ENCODE measurements around the gene LNPK. TPM values are rescaled to one million over a fixed set of nuclear protein-coding genes. Genes with fewer than 3 reads are reported as not detected.
"Not testable (repeated sequence)": the region's sequence is repeated elsewhere in the genome, so short reads cannot be mapped to it uniquely, and the experiment has no call there.

The LNPK gene
- total and polyA plus RNA-seq, 3 donors from 2014 or later, result 19.5 to 45.2 (median 23.8) TPM

- Histone ChIP-seq H3K4me1 (no peaks in the 10 kb centered on the region), H3K27ac (no peak overlapping the region), H3K36me3 (ENCODE audit: low read depth, missing control alignments) (no peaks in the 10 kb centered on the region), H3K9me3 (no peaks in the 10 kb centered on the region), H3K27me3 (no peaks in the 10 kb centered on the region), H3K4me3 (no peak overlapping the region)
- intact Hi-C loops (cut with DNase I; ENCODE audit: low total_unique reads), result no loop called here
- 59 to 63% methylated on average over 3 of the region's 3 CpGs for WGBS, 2 donors
- TF ChIP-seq CTCF (IDR thresholded peaks at IDR 0.05) (no peak), POLR2A (IDR thresholded peaks at IDR 0.05) (no peak)
- DNase-seq, result no peak
Observed at GRCh38 chr2:175918935-175919334, 83.1 kb downstream of the LNPK start.

GRCh38 chr2:175914846-175915245 lies 87.2 kb downstream of the LNPK start:
- intact Hi-C loops (cut with DNase I; ENCODE audit: low total_unique reads), result no loop called here
- Histone ChIP-seq H3K4me1 (no peaks in the 10 kb centered on the region), H3K4me3 (no peak overlapping the region), H3K27ac (no peak overlapping the region), H3K9me3 (no peaks in the 10 kb centered on the region), H3K27me3 (no peaks in the 10 kb centered on the region), H3K36me3 (ENCODE audit: low read depth, missing control alignments) (no peaks in the 10 kb centered on the region)
- 93 to 96% methylated on average over 3 of the region's 3 CpGs for WGBS, 2 donors
- DNase-seq, result no peak
- TF ChIP-seq CTCF (IDR thresholded peaks at IDR 0.05), result no peak
- no peak for TF ChIP-seq POLR2A (IDR thresholded peaks at IDR 0.05)

- intact Hi-C loops (cut with DNase I; ENCODE audit: low total_unique reads), result not testable (repeated sequence)
Observed at GRCh38 chr2:175913849-175914743, 88.0 kb downstream of the LNPK start.

GRCh38 chr2:175913267-175913666 lies 88.8 kb downstream of the LNPK start:
- H3K27me3 ChIP-seq; DNase-seq; H3K9me3 ChIP-seq; intact Hi-C loops (cut with DNase I; ENCODE audit: low total_unique reads); H3K4me3 ChIP-seq; H3K36me3 ChIP-seq (ENCODE audit: low read depth, missing control alignments); H3K4me1 ChIP-seq; H3K27ac ChIP-seq: not testable (repeated sequence)
- 82 to 90% methylated on average over 2 of the region's 2 CpGs for WGBS, 2 donors

More at GRCh38 chr2:175913849-175914743, 88.0 kb downstream of the LNPK start:
- 89 to 94% methylated on average over 6 to 12 of the region's 12 CpGs for WGBS, 2 donors
- not testable (repeated sequence) for H3K27ac ChIP-seq; DNase-seq; H3K4me3 ChIP-seq; H3K9me3 ChIP-seq; H3K4me1 ChIP-seq; H3K36me3 ChIP-seq (ENCODE audit: low read depth, missing control alignments); H3K27me3 ChIP-seq

- TF ChIP-seq CTCF (IDR thresholded peaks at IDR 0.05), result no peak
- TF ChIP-seq POLR2A (IDR thresholded peaks at IDR 0.05), result no peak
- no peaks in the 10 kb centered on the region for H3K27me3 ChIP-seq
- no peak for DNase-seq
- H3K27ac ChIP-seq, result no peak overlapping the region
- no peak overlapping the region for H3K4me3 ChIP-seq
- H3K36me3 ChIP-seq (ENCODE audit: low read depth, missing control alignments), result no peaks in the 10 kb centered on the region
- WGBS, 2 donors, result 78 to 92% methylated on average over 4 of the region's 4 CpGs
- H3K4me1 ChIP-seq, result no peaks in the 10 kb centered on the region
- intact Hi-C loops (cut with DNase I; ENCODE audit: low total_unique reads), result no loop called here
- H3K9me3 ChIP-seq, result no peaks in the 10 kb centered on the region
Observed at GRCh38 chr2:175904035-175904434, 98.0 kb downstream of the LNPK start.

All from testis (tissue), 3 donors.